ENCODE measurements around the gene RAB31. TPM values are rescaled to one million over a fixed set of nuclear protein-coding genes. Genes with fewer than 3 reads are reported as not detected.

The RAB31 gene
- total RNA-seq, 1 experiment from 2014 or later, result 6.1 TPM

DNA sequence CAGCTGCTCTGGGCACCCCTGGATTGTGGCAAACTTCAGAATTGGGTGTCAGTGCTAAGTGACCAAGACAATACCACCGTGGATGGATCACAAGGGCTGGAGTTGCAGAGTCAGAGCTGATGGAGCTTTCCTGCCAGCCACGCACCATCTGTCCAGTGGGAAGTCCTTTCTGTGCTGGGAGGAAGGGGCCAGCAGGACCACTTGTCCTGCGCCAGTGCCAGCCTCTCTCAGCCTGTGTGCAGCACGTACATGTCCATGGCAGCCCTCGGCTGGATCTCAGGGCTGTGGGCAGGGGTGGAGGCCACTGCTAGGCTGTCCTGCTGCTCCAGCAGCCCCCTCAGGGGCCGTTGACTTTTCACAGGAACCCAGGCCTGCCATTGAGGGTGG lies 33.3 kb downstream of the RAB31 start:
- Histone ChIP-seq H3K4me1 (ENCODE audit: insufficient read depth, low read length, poor library complexity, severe bottlenecking) (peaks cover 25% of the 10 kb centered on the region), H3K27ac (ENCODE audit: low read depth, low read length, poor library complexity, severe bottlenecking) (peak overlapping the region; percentile 2), H3K9me3 (ENCODE audit: low read depth, low read length, poor library complexity, severe bottlenecking) (no peaks in the 10 kb centered on the region), H3K4me3 (ENCODE audit: low read depth, low read length, poor library complexity, severe bottlenecking) (no peak overlapping the region), H3K36me3 (ENCODE audit: insufficient read depth, low read length, poor library complexity, severe bottlenecking) (no peaks in the 10 kb centered on the region), H3K27me3 (replicated peaks; ENCODE audit: insufficient read depth, low read depth, low read length, poor library complexity) (no peaks in the 10 kb centered on the region)
- intact Hi-C loops (cut with micrococcal nuclease; ENCODE audit: unreplicated experiment), result no loop called here
- ChIA-PET POLR2A (ENCODE audit: low non-redundant PET) (no interaction called here), CTCF (interaction anchor here (0.6 kb wide), 1 partner anchor 658 kb away, joined by 7 read pairs; no protein-coding TSS in a partner anchor)
- BruUV-seq (replicated peaks), result no TSS peak
- TF ChIP-seq CTCF (conservative IDR thresholded peaks at IDR 0.05; ENCODE audit: low read depth, low read length) (no peak), EZH2 (IDR thresholded peaks at IDR 0.05; ENCODE audit: borderline replicate concordance, low read depth, low read length, poor library complexity, severe bottlenecking) (no peak)
- DNase-seq (ENCODE audit: low spot score), result no peak

DNA sequence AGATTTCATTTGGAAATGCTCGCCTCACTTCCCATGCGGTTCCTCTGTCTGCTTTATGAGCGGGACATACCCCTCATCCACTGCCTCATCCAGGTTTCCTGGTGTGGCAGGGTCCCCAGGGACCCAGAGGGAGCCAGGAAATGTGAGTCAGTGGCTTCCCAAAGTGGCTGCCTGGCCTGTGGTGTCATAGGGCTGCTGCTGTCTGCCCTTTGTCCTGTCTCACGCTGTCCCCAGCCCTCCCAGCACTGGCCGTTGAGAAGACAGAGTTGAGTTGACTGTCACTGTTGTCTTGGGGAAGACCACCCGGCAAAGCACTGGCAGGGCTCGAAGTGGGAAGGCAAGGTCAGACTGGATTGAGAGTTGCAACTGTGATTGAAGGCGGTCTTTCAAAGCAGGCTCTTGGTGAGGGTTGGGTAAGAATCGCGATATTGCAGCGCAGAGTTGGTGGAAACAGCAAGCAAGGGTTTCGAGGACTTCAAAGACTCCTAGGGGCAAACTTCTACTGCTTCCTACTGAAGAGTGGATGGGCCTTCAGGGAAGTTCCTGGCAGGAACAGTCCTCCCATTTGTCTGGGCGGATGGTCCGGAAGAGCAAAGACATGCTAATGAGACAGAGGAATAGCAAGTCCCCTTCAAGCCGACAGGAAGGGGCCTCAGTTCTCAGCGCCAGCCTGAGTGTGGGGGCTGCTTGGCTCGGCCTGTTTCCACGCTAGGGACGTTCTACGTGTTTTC lies 33.9 kb downstream of the RAB31 start:
- Histone ChIP-seq H3K4me1 (ENCODE audit: insufficient read depth, low read length, poor library complexity, severe bottlenecking) (peaks cover 21% of the 10 kb centered on the region), H3K36me3 (ENCODE audit: insufficient read depth, low read length, poor library complexity, severe bottlenecking) (no peaks in the 10 kb centered on the region), H3K27me3 (replicated peaks; ENCODE audit: insufficient read depth, low read depth, low read length, poor library complexity) (no peaks in the 10 kb centered on the region), H3K4me3 (ENCODE audit: low read depth, low read length, poor library complexity, severe bottlenecking) (no peak overlapping the region), H3K9me3 (ENCODE audit: low read depth, low read length, poor library complexity, severe bottlenecking) (no peaks in the 10 kb centered on the region), H3K27ac (ENCODE audit: low read depth, low read length, poor library complexity, severe bottlenecking) (peak overlapping the region; percentile 2)
- POLR2A ChIA-PET (ENCODE audit: low non-redundant PET), result no interaction called here
- intact Hi-C loops (cut with micrococcal nuclease; ENCODE audit: unreplicated experiment), result no loop called here
- CTCF ChIA-PET, result interaction anchor here (0.6 kb wide), 1 partner anchor 659 kb away, joined by 7 read pairs; no protein-coding TSS in a partner anchor
- DNase-seq (ENCODE audit: low spot score), result peak; percentile 55
- no TSS peak for BruUV-seq (replicated peaks)
- TF ChIP-seq EZH2 (IDR thresholded peaks at IDR 0.05; ENCODE audit: borderline replicate concordance, low read depth, low read length, poor library complexity, severe bottlenecking), result no peak
- no peak for TF ChIP-seq CTCF (conservative IDR thresholded peaks at IDR 0.05; ENCODE audit: low read depth, low read length)

- intact Hi-C loops (cut with micrococcal nuclease; ENCODE audit: unreplicated experiment), result no loop called here
- H3K4me3 ChIP-seq (ENCODE audit: low read depth, low read length, poor library complexity, severe bottlenecking), result no peak overlapping the region
Observed at GRCh38 chr18:9742524-9743131, 34.5 kb downstream of the RAB31 start.

More at GRCh38 chr18:9742524-9743131, 34.5 kb downstream of the RAB31 start:
- no peaks in the 10 kb centered on the region for H3K36me3 ChIP-seq (ENCODE audit: insufficient read depth, low read length, poor library complexity, severe bottlenecking)
- H3K27me3 ChIP-seq (replicated peaks; ENCODE audit: insufficient read depth, low read depth, low read length, poor library complexity), result no peaks in the 10 kb centered on the region
- H3K4me1 ChIP-seq (ENCODE audit: insufficient read depth, low read length, poor library complexity, severe bottlenecking), result peaks cover 15% of the 10 kb centered on the region
- no peak for TF ChIP-seq CTCF (conservative IDR thresholded peaks at IDR 0.05; ENCODE audit: low read depth, low read length)
- TF ChIP-seq EZH2 (IDR thresholded peaks at IDR 0.05; ENCODE audit: borderline replicate concordance, low read depth, low read length, poor library complexity, severe bottlenecking), result no peak
- BruUV-seq (replicated peaks), result no TSS peak
- CTCF ChIA-PET, result no interaction called here
- POLR2A ChIA-PET (ENCODE audit: low non-redundant PET), result no interaction called here
- no peak for DNase-seq (ENCODE audit: low spot score)
- no peaks in the 10 kb centered on the region for H3K9me3 ChIP-seq (ENCODE audit: low read depth, low read length, poor library complexity, severe bottlenecking)
- H3K27ac ChIP-seq (ENCODE audit: low read depth, low read length, poor library complexity, severe bottlenecking), result no peak overlapping the region
